Measurements from ENCODE around the gene TAS2R30.
"Not testable (repeated sequence)": the region's sequence is repeated elsewhere in the genome, so short reads cannot be mapped to it uniquely, and the experiment has no call there.

TAS2R30 gene

DNA sequence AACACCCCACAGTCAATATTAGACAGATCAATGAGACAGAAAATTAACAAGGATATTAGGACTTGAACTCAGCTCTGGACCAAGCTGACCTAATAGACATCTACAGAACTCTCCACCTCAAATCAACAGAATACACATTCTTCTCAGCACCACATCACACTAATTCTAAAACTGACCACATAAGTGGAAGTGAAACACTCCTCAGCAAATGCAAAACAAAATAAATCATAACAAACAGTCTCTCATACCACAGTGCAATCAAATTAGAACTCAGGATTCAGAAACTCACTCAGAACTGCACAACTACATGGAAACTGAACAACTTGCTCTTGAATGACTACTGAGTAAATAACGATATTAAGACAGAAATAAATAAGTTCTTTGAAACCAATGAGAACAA lies 23.2 kb downstream of the TAS2R30 start:
- DNase-seq = not testable (repeated sequence)

- no peak for DNase-seq
Observed at GRCh38 chr12:11108862-11109261, 25.6 kb downstream of the TAS2R30 start.

- DNase-seq = no peak
Observed at GRCh38 chr12:11107719-11108118, 26.7 kb downstream of the TAS2R30 start.

DNA sequence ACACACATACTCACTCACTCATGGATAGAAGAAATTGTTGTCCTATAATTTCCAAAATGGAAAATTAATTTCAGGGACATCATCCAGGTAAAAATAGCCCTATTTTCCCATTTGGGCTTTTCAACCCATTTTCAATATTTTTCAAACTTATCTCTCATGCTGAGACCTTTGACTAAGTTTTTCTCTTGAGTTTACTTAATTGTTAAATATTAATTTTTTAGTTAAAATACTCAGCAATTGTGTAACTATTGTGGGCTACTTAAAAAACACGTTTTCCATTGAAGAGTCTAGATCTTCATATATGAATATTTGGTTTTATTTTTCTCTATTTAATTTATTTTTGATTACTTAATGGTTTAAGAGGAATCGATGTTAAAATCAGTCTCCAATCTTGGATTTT lies 28.2 kb downstream of the TAS2R30 start:
- no peak for DNase-seq

GRCh38 chr12:11105546-11105945 lies 28.9 kb downstream of the TAS2R30 start:
- DNase-seq = no peak

DNA sequence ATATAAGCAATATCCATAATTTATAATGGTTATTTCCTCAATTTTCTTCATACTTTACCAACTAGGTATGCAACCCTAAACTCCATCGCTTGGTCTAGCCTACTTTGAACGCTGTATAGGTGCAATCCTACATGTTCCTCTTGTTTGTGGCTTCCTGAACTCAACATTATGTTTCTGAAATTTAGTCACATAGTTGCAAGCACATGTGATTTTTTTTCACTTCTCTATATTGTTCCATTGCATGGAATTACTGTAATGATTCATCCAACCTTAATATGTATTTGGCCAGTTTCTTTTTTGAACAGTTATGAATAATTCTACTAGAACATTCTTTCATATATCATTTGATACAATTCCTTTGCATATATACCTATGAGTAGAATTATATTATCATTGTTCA lies 39.5 kb downstream of the TAS2R30 start:
- DNase-seq = not testable (repeated sequence)

GRCh38 chr12:11092128-11092527 lies 42.3 kb downstream of the TAS2R30 start, which contains the start of gene TAS2R43:
TAS2R43 (minus strand) TSS chr12:11092313; CDS start chr12:11092229, 84 bp downstream.
- DNase-seq = no peak

DNA sequence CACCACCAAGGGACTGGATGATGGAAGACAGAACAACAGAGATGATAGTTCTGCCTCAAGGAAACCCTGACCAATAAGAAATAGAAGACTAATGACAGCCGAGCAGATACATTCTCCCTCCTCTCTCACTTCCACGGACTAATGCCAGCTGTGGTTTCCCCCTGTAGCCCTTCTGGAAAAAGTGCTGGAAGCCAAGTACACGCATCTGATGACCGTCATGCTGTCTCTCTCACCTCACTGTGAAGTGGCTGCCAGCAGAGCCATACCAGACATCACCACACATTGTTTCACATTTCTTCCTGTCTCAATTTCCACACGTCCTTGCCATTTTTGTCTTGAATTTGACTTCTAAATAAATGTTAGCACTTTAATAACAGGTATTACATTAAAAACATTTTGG lies 45.2 kb downstream of the TAS2R30 start:
- no peak for DNase-seq

DNA sequence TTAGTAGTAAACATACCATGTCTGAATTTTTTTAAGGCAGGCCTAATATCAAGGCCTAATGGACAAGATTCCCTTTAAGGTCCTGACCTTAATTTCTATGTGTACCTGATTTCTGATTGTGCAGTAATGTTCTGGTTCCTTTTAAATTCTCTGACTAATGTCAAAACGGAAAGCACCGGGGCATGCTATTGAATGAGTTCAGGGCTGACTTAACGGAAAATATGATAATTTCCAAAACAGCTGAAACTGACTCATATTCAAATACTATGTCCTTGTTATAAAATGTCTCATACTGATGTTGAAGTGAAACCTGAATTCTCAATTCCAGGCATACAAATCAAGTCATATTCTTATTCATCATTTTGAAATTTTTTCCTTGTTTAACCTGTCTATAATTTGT lies 49.0 kb downstream of the TAS2R30 start:
- DNase-seq = no peak

All from stimulated activated CD4-positive, alpha-beta T cell treated with anti-CD3 and anti-CD28 coated beads, Interleukin-4, amount 100 ng/mL, for 4 hours (primary cell).